Dermis blood vessel endothelial cell (primary cell): ENCODE measurements around the gene HOXA4. TPM values are rescaled to one million over a fixed set of nuclear protein-coding genes. Genes with fewer than 3 reads are reported as not detected.
A peak's percentile ranks its signal among the peaks of the same experiment; 100 is the strongest.

Experiments
- DNase-seq: peaks from one replicate; pipeline ENCODE4 v3.0.0; 2010
- total RNA-seq: library from RNA; depleted of rRNA; stranded (reverse); fragments of >200 nt; gene quantifications from 2 replicates; pipeline ENCODE4 v1.2.3, GENCODE V29; 2014

Gene HOXA4
- 0.34 and 0.65 TPM in 2 replicates for total RNA-seq

- peak; percentile 96 for DNase-seq
These were observed at the start of gene HOXA4 for GRCh38 chr7:27130540-27131389. HOXA4 (minus strand) TSS chr7:27130757; CDS start chr7:27130733, 24 bp downstream.

- peak; percentile 84 for DNase-seq
These were observed 49.2 kb upstream of the HOXA4 start for GRCh38 chr7:27179503-27180430.

- no peak for DNase-seq
These were observed 48.5 kb upstream of the HOXA4 start for GRCh38 chr7:27179030-27179429.

- no peak for DNase-seq
These were observed 47.8 kb upstream of the HOXA4 start for GRCh38 chr7:27178366-27178765.

GRCh38 chr7:27177795-27178320 lies 47.3 kb upstream of the HOXA4 start:
- DNase-seq, result no peak

- no peak for DNase-seq
These were observed 46.6 kb upstream of the HOXA4 start for GRCh38 chr7:27176962-27177794.

- DNase-seq, result no peak
These were observed 45.9 kb upstream of the HOXA4 start for GRCh38 chr7:27176524-27176845.

GRCh38 chr7:27175626-27176523 lies 45.3 kb upstream of the HOXA4 start:
- DNase-seq, result no peak

- DNase-seq, result no peak
These were observed 44.5 kb upstream of the HOXA4 start for GRCh38 chr7:27174874-27175625.

GRCh38 chr7:27173956-27174873 lies 43.7 kb upstream of the HOXA4 start, which contains the start of gene HOXA10:
HOXA10 (minus strand) TSS chr7:27174320; CDS start chr7:27174306, 14 bp downstream.
- DNase-seq, result peak; percentile 45

- DNase-seq, result no peak
These were observed 43.0 kb upstream of the HOXA4 start for GRCh38 chr7:27173511-27173955.

- peak; percentile 61 for DNase-seq
These were observed 42.4 kb upstream of the HOXA4 start for GRCh38 chr7:27172823-27173510.

GRCh38 chr7:27172315-27172774 lies 41.8 kb upstream of the HOXA4 start:
- no peak for DNase-seq

GRCh38 chr7:27171637-27172314 lies 41.2 kb upstream of the HOXA4 start:
- no peak for DNase-seq

GRCh38 chr7:27171325-27171636 lies 40.7 kb upstream of the HOXA4 start:
- DNase-seq, result no peak

- no peak for DNase-seq
These were observed 40.1 kb upstream of the HOXA4 start for GRCh38 chr7:27170426-27171324.
